GM19193 (cell line): ENCODE measurements around the gene CAMSAP1.

Experiments used
- POLR2A ChIP-seq: IDR thresholded peaks from 4 replicates; pipeline ENCODE4 v1.6.1; 2011; ENCODE audit not compliant: insufficient read depth, insufficient read length; ENCODE audit errors: extremely low read depth

CAMSAP1 gene

GRCh38 chr9:135945969-135946368 lies 38.6 kb upstream of the CAMSAP1 start:
- no peak for TF ChIP-seq POLR2A

GRCh38 chr9:135944444-135945252 lies 37.3 kb upstream of the CAMSAP1 start:
- no peak for TF ChIP-seq POLR2A

GRCh38 chr9:135941288-135941995 lies 34.1 kb upstream of the CAMSAP1 start:
- no peak for TF ChIP-seq POLR2A

DNA sequence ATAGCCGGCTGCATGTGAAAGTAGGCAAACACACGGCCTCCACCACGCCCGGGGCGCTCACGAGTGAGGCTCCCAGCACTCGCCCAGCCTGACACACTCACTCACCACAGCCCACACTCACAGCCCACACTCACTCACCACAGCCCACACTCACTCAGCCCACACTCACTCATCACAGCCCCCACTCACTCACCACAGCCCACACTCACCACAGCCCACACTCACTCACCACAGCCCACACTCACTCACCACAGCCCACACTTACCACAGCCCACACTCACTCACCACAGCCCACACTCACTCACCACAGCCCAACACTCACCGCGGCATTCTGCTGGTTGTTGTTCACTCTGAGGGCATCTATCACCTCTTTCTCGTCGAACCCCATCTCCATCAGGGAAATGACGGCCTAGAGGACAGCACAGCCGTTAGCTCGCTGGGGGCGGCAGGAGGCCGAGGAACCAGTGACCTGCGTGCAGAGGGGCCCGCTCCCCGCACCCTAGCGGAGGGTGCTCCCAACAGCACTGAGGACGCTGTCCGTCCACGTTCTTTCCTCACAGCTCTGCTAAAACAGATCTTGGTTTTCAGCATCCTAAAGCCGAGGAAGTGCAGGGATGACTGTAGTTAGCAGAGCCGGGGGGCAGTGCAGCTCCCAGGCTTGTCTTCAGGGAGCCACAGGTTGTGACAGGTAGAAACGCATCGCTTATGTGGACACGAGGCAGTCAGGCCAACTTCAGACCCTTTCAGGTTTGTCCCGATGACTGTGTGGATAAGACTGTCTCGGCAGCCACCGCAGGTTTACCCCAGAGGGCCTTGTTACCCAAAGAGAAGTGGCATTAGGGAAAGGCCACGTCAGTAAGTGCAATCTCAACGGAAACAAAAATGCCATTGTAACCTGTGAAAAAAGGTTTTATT lies 32.3 kb upstream of the CAMSAP1 start:
- no peak for TF ChIP-seq POLR2A

DNA sequence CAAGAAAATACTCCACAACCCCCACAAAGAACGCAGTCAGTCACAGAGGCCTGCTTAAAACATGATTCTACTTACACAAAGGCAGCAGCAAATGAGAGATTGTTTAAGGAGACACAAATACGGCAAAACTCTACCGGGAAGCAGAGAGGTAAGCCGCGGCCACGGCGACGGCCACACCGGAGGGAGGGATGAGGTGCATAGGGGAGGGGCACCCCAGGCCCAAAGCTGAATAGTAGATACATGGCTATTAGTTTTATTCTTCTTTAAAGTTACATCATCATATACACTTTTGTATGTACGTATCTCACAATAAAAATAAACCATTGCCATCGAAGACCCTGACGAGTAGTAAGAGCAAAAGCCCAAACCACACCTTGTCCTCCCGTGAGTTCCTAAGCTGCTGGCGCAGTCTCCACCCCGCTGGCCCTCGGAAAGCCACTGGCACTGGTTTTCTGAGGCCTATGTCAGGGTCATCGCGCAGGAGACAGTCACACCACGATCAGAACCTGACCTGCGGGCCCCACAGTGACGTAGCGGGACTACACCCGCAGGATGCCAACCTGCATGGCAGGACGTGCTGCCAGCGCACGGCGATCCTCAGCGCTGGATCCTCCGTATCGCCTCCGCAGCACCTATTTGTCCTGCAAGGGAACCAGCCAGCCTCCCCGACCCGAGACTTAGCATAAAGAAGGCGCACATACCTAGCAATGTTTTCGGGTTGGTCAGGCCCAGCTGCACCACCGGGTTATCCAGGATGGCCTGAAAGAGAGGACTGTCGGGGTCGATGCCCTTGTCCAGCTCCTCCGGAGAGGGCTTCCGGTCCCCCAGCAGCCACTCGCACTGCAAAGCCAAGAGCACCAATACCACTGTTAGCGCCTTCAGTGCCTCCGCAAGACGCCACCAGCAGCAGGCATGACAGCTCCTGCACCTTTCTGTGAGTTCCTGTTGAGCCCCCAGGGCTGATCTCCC lies 30.5 kb upstream of the CAMSAP1 start:
- no peak for TF ChIP-seq POLR2A

DNA sequence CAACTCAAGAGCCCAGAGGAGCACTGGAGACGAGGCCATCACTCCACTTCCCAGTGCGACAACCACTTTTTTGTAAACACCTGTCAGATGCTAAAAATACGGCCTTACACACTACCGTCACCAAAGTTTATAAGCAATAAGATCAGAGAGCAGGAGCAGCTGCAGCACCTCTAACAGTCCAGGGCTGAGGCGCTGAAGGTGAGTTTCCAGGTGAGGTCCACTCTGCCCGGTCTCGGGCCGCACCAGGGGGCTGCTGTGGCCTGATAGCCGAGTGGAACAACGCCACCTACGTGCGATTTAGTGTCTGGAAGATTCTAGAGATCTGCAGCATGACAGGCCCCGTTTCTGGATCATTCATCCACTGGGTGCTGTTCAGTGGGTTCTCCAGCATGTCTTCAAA lies 25.8 kb upstream of the CAMSAP1 start:
- TF ChIP-seq POLR2A, result no peak

DNA sequence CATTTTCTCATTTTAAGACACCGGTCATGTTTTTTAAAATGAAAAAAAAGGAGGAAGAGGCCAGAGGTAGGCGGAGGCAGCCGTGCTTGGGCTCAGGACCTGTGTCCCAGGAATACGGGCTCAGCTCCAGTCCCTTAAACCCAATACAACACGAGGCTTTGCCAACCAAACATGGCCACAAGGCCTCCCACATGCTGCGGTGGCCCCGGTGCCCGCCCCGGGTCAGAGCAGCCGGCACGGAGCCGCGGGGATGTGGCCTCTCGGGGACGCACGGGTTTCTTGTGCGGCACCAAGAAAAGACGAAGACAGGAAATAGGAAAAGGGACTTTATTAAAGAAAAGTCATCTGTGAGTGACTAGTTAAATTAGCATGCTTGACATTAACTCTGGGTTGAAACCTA lies 25.3 kb upstream of the CAMSAP1 start:
- no peak for TF ChIP-seq POLR2A

DNA sequence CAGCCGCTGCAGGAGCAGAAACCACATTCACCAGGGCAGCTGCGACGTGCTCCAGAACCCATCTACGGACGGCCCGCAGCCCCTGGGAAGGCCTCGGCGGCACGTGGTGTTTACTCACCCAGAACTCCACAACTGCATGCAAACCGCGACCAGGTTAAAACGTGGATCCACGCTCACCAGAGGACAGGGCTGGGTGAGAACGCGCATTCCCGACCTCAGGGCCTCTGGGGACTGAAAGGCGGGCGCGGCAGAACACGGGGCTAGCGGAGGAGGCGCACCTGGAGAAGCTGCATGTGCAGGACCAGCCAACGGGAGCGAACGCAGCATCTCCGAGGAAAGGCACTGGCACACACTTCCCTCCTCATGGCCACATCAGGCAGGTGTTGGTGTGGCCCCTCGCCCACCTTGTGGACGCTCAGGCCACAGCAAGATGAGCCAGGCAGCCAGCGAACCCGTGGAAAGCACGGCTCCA lies 24.0 kb upstream of the CAMSAP1 start:
- no peak for TF ChIP-seq POLR2A

GRCh38 chr9:135930446-135931345 lies 23.4 kb upstream of the CAMSAP1 start:
- no peak for TF ChIP-seq POLR2A

DNA sequence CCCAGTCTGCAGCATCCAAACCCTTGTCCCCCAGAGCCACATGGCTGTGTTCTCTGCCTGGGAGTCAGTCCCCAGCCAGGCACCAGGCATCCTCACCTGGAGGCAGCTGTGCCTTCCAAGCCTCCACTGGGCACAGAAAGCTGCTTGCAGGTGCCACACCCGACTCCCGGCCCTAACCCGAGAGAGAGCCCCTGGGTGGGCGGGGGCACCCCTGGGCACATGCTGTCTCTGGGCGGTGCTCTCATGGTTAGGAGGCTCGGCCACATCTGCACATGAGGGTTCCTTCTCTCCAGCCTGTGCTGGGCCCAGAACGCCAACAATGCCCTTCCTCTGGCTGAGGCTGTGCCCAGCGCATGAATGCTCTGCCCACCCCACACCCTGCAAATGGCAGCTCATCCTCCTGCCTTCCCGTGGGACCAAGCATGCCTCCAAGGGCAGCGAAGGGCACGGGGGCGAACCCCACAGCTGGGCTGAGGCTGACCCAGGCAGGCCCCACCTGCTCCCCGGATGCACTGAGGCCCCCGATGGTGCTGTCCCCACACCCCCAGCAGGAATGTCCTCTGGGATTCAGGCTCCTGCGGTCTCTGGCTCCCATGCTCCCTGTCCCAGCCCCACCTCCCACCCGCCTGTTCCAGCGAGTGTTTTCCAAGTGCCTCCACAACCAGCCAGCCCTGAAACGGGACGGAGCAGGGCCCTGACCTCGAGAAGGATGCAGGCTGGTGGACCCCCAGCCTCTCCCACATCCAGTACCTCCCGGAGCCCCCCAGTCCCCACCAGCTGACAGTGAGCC lies 22.5 kb upstream of the CAMSAP1 start:
- no peak for TF ChIP-seq POLR2A

GRCh38 chr9:135928731-135929655 lies 21.6 kb upstream of the CAMSAP1 start:
- TF ChIP-seq POLR2A, result no peak

DNA sequence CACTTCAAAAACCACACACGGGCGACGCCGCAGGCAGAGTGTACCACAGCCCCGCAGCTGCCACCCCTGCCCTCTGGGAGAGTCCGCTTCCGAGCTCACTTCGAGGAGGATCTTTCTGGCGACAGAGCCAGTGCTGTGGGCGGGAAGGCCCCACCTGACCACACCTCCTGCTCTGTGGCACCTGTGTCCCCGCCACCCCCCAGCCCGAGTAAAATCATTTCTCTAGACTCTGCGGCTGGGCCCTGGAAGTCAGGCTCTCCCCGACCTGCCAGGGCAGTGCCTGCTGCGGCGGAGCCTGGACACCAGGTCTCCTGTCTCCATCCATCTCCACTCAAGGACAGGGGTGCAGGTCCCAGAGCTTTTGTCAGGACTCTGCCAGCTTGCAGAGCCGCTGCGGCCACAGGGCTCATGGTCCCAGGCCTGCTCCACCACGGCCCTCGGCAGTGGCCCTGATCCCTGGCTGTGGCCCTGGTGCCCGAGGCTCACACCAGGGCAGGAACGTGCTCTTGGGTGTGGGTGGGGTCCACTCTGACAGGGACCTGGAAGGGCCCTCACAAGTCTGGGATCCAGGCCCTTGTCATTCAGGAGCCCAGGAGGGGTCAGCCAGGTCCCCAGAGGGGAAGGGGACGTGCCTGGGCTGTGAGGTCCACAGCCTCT lies 20.9 kb upstream of the CAMSAP1 start:
- TF ChIP-seq POLR2A, result no peak
